DND-41 (cell line): Measurements from ENCODE around the gene MAMSTR.

Source experiments
- EZH2 ChIP-seq: IDR thresholded peaks from 3 replicates; pipeline ENCODE4 v1.6.1; 2012; ENCODE audit warnings: borderline replicate concordance, low read depth, mild to moderate bottlenecking, moderate library complexity, low read length, inconsistent platforms; ENCODE audit not compliant: severe bottlenecking
- TF ChIP-seq, protein P1 (sequence below): IDR thresholded peaks from 2 replicates; pipeline ENCODE4 v1.5.1; 2012; ENCODE audit warnings: borderline replicate concordance, low read length, moderate library complexity, mild to moderate bottlenecking; ENCODE audit not compliant: poor library complexity, severe bottlenecking; ENCODE audit errors: extremely low read depth

DNA sequence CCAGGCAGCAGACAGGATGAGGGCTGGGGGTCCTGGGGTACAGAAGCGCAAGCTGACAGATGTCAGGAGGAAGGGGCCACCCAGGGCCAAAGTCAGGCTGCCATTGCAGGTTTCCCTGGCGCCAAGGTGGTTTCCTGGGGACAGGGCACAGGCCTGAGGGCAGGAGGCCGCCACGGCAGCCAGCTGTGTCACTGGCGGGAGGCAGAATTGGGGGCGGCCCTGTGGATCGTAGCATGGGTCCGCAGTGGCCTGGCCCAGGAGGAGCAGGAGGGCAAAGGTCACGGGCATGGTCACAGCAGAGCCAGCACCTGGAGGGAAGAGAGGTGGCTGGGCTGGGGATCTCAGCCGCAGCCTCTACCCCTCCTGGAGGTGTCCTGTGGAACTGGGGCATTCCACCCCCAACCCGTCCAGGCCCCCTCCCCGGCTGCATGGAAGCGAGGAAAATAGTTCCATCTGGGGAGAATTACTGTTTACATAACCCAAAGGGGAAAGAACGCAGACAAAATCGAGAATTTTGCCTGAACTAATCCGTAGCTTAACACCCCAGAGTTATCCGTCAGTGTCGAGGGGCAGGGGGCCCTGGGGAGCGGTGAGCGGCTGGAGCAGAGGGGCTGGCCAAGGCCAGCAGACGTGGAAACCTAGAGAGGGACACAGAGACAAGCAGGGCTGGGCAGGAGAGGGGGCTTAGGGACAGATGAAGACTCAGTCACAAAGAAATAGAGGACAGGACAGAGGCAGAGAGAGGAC, 48.7 kb downstream of the MAMSTR start:
- TF ChIP-seq, protein P1, sequence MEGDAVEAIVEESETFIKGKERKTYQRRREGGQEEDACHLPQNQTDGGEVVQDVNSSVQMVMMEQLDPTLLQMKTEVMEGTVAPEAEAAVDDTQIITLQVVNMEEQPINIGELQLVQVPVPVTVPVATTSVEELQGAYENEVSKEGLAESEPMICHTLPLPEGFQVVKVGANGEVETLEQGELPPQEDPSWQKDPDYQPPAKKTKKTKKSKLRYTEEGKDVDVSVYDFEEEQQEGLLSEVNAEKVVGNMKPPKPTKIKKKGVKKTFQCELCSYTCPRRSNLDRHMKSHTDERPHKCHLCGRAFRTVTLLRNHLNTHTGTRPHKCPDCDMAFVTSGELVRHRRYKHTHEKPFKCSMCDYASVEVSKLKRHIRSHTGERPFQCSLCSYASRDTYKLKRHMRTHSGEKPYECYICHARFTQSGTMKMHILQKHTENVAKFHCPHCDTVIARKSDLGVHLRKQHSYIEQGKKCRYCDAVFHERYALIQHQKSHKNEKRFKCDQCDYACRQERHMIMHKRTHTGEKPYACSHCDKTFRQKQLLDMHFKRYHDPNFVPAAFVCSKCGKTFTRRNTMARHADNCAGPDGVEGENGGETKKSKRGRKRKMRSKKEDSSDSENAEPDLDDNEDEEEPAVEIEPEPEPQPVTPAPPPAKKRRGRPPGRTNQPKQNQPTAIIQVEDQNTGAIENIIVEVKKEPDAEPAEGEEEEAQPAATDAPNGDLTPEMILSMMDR: no peak
- TF ChIP-seq EZH2: no peak
